ENCODE results near the gene POLR1D. TPM values are rescaled to one million over a fixed set of nuclear protein-coding genes. Genes with fewer than 3 reads are reported as not detected.
A peak's percentile ranks its signal among the peaks of the same experiment; 100 is the strongest.

Gene POLR1D
- total RNA-seq, 4 donors from 2014 or later = 115 to 137 (median 133) TPM

DNA sequence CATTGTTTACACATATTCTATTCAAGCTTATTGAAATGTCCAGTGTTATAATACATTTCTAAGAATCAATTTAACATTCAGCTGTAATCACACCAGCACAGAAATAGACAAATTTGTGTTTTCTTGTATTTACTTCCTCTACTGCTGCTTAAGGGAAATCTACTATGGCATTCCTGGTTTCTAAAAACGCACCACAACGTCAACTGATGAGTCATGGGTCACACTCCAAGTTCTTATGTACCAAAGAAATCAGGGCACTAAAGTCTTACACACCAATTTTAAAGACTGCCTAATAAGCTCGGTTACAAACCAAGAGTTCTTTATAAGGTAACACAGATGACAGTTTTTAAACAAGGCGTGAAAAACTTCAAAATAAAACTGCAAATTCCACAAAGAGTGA lies 14.6 kb upstream of the POLR1D start:
- 42% methylated on average over 4 of the region's 4 CpGs for WGBS, 2 donors (ENCODE audit: low coverage in 1 of 2)
- Histone ChIP-seq H3K27me3 (no peaks in the 10 kb centered on the region), H3K4me1 (peaks cover 0 to 23% (median 10%) of the 10 kb centered on the region in 3 donors), H3K9me3 (no peaks in the 10 kb centered on the region), H3K36me3 (no peaks in the 10 kb centered on the region), H3K27ac (peak overlapping the region in 3 of 4 donors; percentile 12 to 60 (median 23)), H3K4me3 (no peak overlapping the region)
- no peak for ATAC-seq
- TF ChIP-seq POLR2AphosphoS5 (IDR thresholded peaks at IDR 0.05) (peak; percentile 60), POLR2A (IDR thresholded peaks at IDR 0.05) (no peak), EP300 (IDR thresholded peaks at IDR 0.05) (no peak), CTCF (IDR thresholded peaks at IDR 0.05) (no peak)

DNA sequence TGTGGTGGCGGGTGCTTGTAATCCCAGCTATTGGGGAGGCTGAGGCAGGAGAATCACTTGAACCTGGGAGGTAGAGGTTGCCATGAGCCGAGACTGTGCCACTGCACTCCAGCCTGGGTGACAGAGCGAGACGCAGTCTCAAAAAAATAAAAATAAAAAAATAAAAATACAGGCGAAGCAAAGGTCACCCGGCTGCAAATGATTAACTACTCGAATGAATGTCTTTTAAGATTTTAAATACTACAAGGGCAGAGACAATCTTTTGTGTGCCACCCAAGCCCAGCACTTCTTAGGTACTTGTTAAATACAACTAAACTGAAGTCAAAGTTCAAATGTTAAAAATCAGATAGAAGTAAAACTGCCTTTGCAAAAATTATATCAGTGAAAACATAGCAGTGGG lies 8.1 kb upstream of the POLR1D start:
- TF ChIP-seq POLR2A (IDR thresholded peaks at IDR 0.05) = no peak
- no peak for TF ChIP-seq POLR2AphosphoS5 (IDR thresholded peaks at IDR 0.05)
- TF ChIP-seq EP300 (IDR thresholded peaks at IDR 0.05) = no peak
- no peak for TF ChIP-seq CTCF (IDR thresholded peaks at IDR 0.05)
- Histone ChIP-seq H3K27ac (no peak overlapping the region), H3K27me3 (no peaks in the 10 kb centered on the region), H3K9me3 (peaks cover 0 to 8% (median 0%) of the 10 kb centered on the region in 3 donors), H3K4me3 (no peak overlapping the region), H3K36me3 (no peaks in the 10 kb centered on the region), H3K4me1 (peaks cover 0 to 23% (median 7%) of the 10 kb centered on the region in 3 donors)
- 95 to 100% methylated on average over 3 to 7 of the region's 7 CpGs for WGBS, 2 donors (ENCODE audit: low coverage in 1 of 2)
- ATAC-seq = no peak

DNA sequence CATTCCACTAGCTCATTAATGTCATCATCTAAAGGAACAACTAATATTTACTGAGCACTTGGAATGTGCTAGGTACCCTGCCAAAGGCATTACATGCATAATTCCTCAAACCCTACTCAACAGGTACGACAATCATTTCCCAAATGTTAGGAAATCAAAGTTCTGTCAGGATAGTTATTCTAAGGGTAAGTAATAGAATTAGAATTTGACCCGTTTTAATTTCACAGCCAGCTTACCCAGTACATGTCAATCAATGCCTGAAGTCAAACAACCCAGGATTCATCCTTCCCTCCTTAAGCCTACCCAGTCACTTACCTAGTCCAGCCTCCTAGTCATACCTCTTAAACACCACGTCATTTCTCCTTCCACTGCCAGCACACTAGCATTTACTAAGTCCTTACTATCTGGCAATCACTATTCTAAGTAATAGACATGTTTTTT lies 3.8 kb upstream of the POLR1D start:
- H3K4me1 ChIP-seq = peaks cover 0 to 36% (median 15%) of the 10 kb centered on the region in 3 donors
- no peak for ATAC-seq
- no peak overlapping the region for H3K27ac ChIP-seq
- 78 to 91% methylated on average over 3 of the region's 3 CpGs for WGBS, 2 donors (ENCODE audit: low coverage in 1 of 2)
- TF ChIP-seq POLR2AphosphoS5 (IDR thresholded peaks at IDR 0.05) (no peak), POLR2A (IDR thresholded peaks at IDR 0.05) (no peak), EP300 (IDR thresholded peaks at IDR 0.05) (no peak), CTCF (IDR thresholded peaks at IDR 0.05) (no peak)
- peaks cover 0 to 8% (median 0%) of the 10 kb centered on the region in 3 donors for H3K9me3 ChIP-seq
- H3K4me3 ChIP-seq = no peak overlapping the region
- H3K36me3 ChIP-seq = no peaks in the 10 kb centered on the region
- H3K27me3 ChIP-seq = no peaks in the 10 kb centered on the region

DNA sequence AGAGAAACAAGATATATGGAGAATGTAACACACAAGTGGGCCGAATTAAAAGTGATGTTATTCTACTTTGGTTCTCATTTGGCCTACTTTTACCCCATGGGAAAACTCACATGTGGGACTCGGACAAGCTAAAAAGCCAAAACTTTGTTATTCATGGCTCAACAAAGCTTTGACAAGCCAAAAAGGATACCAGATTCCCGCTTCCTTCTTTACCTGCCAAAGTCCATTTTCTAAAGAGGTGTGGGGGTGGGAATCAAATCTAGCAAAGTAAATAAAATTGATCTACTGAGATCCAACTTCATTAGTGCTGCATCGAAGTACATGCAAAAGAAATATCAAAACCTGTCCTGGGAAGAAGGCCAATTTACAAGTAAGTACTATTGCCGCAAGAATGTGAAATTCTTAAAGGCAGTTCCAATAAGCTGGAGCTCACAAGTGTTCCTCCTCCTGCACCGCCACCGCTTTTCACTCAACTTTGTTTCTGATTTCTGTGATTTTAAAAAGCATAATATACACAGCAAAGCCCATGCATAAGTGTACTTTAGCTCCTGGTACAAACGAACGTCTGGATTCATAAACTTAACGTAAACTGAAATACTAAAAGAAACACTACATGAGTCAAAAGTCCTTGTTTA lies 2.5 kb upstream of the POLR1D start:
- 17 to 29% methylated on average over 9 to 10 of the region's 10 CpGs for WGBS, 2 donors (ENCODE audit: low coverage in 1 of 2)

More for the DNA sequence above, 2.5 kb upstream of the POLR1D start:
- Histone ChIP-seq H3K4me3 (peak overlapping the region; percentile 92 to 96), H3K36me3 (peaks cover 0 to 10% of the 10 kb centered on the region in 2 donors), H3K27me3 (no peaks in the 10 kb centered on the region), H3K9me3 (peaks cover 0 to 8% (median 0%) of the 10 kb centered on the region in 3 donors), H3K4me1 (peaks cover 0 to 49% (median 15%) of the 10 kb centered on the region in 3 donors), H3K27ac (peak overlapping the region; percentile 94 to 99 (median 96))
- no peak for ATAC-seq
- TF ChIP-seq EP300 (IDR thresholded peaks at IDR 0.05) = no peak
- TF ChIP-seq CTCF (IDR thresholded peaks at IDR 0.05) = no peak
- TF ChIP-seq POLR2AphosphoS5 (IDR thresholded peaks at IDR 0.05) = no peak
- TF ChIP-seq POLR2A (IDR thresholded peaks at IDR 0.05) = no peak
